ENCODE measurements around the gene GTF2F2. TPM values are rescaled to one million over a fixed set of nuclear protein-coding genes. Genes with fewer than 3 reads are reported as not detected.

Gene GTF2F2
- total RNA-seq, 1 experiment from 2014 or later = 40.1 TPM

- Histone ChIP-seq H3K9ac (ENCODE audit: low read length) (no peak overlapping the region), H3K27ac (ENCODE audit: low read depth, low read length) (no peak overlapping the region), H2AFZ (ENCODE audit: low read depth, low read length, poor library complexity, severe bottlenecking) (no peak overlapping the region), H3K9me2 (ENCODE audit: insufficient read depth) (no peaks in the 10 kb centered on the region), H3K79me2 (ENCODE audit: insufficient read depth, low read length) (peaks cover 76% of the 10 kb centered on the region), H3K4me1 (ENCODE audit: control insufficient read depth in 1 of 2, insufficient read depth in 2 of 2, low read length in 2 of 2) (peaks cover 11 to 17% of the 10 kb centered on the region in 2 experiments), H3K4me3 (replicated peaks in 1 of 2; ENCODE audit: low read depth in 1 of 2, low read length in 2 of 2) (no peak overlapping the region), H4K20me1 (ENCODE audit: insufficient read depth) (no peaks in the 10 kb centered on the region), H3K9me3 (ENCODE audit: control insufficient read depth in 1 of 2, insufficient read depth in 1 of 2, low read depth in 1 of 2, low read length in 2 of 2) (no peaks in the 10 kb centered on the region), H3K4me2 (ENCODE audit: low read length) (no peak overlapping the region), H3K27me3 (ENCODE audit: insufficient read depth, low read length) (no peaks in the 10 kb centered on the region), H3K36me3 (ENCODE audit: control insufficient read depth in 1 of 2, insufficient read depth in 2 of 2, low read length in 2 of 2) (no peaks in the 10 kb centered on the region)
- intact Hi-C loops (cut with micrococcal nuclease) = no loop called here
- ChIA-PET RAD21 (ENCODE audit: low non-redundant PET in 1 of 2, low total read pairs in 2 of 2, uncharacterized antibody in 2 of 2, unreplicated experiment in 2 of 2) (no interaction called here), CTCF (no interaction called here), POLR2A (no interaction called here)
- no peak for ATAC-seq
- TF ChIP-seq POLR2AphosphoS5 (IDR thresholded peaks at IDR 0.05; ENCODE audit: low read depth, low read length) = no peak
- no peak for TF ChIP-seq EZH2phosphoT487 (IDR thresholded peaks at IDR 0.05; ENCODE audit: borderline replicate concordance)
- no peak for TF ChIP-seq ELF1 (IDR thresholded peaks at IDR 0.05; ENCODE audit: borderline replicate concordance, low read depth)
- TF ChIP-seq ZBTB33 (IDR thresholded peaks at IDR 0.05; ENCODE audit: extremely low read depth, insufficient replicate concordance, low read length) = no peak
- TF ChIP-seq REST (IDR thresholded peaks at IDR 0.05; ENCODE audit: low read depth) = no peak
- no peak for TF ChIP-seq CTCF (IDR thresholded peaks at IDR 0.05 in 2 of 3, conservative IDR thresholded peaks at IDR 0.05 in 1 of 3; ENCODE audit: borderline replicate concordance in 1 of 3, insufficient read depth in 1 of 3, low read depth in 2 of 3, low read length in 2 of 3)
- no peak for TF ChIP-seq ATF3 (IDR thresholded peaks at IDR 0.05)
- no peak for TF ChIP-seq EZH2 (IDR thresholded peaks at IDR 0.05)
- no peak for TF ChIP-seq FOSL1 (IDR thresholded peaks at IDR 0.05; ENCODE audit: low read depth)
- TF ChIP-seq SIN3A (IDR thresholded peaks at IDR 0.05; ENCODE audit: low read depth) = no peak
- no peak for TF ChIP-seq RAD21 (IDR thresholded peaks at IDR 0.05; ENCODE audit: low read depth)
- TF ChIP-seq ZFX (IDR thresholded peaks at IDR 0.05) = no peak
- TF ChIP-seq SP1 (IDR thresholded peaks at IDR 0.05; ENCODE audit: low read depth) = no peak
- TF ChIP-seq EGR1 (IDR thresholded peaks at IDR 0.05; ENCODE audit: low read depth) = no peak
- TF ChIP-seq CEBPB (IDR thresholded peaks at IDR 0.05; ENCODE audit: low read depth) = no peak
- no TSS peak for BruUV-seq (replicated peaks)
- DNase-seq (ENCODE audit: low read depth, low spot score) = no peak
Observed at GRCh38 chr13:45122941-45123340, 2.6 kb downstream of the GTF2F2 start.

Data from HCT116 (cell line).